ENCODE data around the gene KCNG2.

Gene KCNG2

DNA sequence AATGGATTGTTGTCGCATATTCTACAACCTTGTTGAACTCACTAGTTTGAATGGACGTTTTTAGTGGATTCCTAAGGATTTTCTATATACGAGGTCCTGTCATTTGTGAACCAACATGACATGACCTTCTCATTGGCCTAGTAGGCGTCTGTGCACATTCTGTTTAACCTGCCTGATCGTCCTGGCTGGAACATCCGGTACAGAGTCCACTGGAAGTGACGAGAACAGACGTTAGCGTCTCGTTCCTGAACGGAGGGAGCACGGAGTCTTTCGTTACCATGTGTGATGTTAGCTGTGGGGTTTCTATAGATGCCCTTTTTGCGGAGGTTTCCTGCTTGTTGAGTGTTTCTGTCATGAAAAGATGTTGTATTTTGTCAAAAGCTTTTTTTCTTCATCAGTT is 91.8 kb downstream of the KCNG2 start:
- DNase-seq, result no peak

DNA sequence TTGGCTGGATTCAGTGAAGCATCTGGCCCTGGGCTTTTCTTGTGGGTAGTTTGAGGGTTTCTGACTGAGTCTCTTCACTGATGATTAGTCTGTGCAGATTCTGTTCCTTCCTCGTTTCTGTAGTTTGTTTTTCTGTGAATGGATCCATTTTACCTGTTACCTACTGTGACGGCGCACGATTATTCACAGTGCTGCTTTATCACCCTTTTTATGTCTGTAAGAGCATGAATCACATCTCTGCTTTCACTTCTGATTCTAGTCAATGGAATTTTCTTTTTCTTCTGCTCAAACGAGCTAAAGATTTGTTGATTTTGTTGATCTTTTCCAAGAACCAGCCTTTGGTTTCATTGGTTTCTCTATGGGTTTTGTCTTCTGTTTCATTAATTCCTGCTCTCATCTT is 92.9 kb downstream of the KCNG2 start:
- DNase-seq, result no peak

DNA sequence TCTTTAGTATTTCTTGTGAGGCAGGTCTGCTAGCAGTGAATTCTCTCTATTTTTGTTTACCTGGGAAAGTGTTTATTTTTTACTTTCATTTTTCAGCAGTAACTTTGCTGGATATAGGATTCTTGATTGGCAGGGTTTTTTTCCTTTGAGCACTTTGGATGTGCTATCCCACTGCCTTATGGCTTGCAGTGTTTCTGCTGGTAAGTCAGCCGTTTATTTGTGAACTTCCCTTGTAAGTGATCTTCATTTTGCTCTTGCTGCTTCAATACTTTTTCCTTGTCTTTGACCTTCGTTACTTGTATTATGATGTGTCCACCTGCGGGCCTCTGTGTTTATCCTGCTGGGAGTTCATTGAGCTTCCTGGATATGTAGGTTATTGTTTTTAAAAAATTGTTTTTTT is 99.0 kb downstream of the KCNG2 start:
- no peak for DNase-seq

DNA sequence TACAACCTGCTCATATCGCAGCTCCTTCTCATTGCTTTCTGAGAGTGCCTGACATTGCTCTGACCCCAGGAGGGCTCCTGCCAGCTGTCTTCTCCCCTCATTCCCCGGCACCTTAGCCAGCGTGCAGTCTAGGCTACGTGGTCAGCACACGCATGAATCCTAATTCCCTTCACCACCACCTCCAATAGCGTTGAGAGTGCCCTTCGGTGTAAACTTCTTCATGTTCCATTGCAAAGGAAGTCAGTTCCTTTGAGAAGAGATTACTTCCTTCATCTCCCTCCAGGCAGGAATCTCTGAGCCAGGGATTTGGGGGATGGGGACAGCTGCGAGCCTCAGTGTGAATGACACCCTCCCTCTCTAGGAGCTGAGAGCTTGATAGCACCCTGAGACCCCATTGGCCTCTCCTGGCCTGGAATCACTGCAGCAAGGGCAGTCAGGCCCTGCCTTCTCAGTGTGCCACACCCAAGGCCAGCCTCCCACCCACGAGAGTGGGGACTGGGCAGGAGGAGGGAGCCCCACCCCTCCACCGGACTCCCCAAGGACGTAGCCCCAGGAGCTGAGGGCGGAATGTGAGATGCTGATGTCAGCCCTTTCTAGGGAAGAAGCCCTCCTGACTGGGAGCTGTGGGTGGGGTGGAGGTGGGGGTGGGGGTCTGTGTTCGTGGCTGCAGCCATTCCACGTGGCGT is 100.3 kb downstream of the KCNG2 start:
- no peak for DNase-seq

DNA sequence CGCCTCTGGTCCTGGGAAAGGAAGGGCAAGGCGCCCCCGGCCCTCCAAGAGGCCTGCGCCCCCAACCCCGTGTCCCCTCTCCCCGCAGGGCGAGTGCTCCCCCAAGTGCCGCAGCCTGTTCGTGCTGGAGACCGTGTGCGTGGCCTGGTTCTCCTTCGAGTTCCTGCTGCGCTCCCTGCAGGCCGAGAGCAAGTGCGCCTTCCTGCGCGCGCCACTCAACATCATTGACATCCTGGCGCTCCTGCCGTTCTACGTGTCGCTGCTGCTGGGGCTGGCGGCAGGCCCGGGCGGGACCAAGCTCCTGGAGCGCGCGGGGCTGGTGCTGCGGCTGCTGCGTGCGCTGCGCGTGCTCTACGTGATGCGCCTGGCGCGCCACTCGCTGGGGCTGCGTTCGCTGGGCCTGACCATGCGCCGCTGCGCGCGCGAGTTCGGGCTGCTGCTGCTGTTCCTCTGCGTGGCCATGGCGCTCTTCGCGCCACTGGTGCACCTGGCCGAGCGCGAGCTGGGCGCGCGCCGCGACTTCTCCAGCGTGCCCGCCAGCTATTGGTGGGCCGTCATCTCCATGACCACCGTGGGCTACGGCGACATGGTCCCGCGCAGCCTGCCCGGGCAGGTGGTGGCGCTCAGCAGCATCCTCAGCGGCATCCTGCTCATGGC is 101.3 kb downstream of the KCNG2 start:
- DNase-seq, result no peak

DNA sequence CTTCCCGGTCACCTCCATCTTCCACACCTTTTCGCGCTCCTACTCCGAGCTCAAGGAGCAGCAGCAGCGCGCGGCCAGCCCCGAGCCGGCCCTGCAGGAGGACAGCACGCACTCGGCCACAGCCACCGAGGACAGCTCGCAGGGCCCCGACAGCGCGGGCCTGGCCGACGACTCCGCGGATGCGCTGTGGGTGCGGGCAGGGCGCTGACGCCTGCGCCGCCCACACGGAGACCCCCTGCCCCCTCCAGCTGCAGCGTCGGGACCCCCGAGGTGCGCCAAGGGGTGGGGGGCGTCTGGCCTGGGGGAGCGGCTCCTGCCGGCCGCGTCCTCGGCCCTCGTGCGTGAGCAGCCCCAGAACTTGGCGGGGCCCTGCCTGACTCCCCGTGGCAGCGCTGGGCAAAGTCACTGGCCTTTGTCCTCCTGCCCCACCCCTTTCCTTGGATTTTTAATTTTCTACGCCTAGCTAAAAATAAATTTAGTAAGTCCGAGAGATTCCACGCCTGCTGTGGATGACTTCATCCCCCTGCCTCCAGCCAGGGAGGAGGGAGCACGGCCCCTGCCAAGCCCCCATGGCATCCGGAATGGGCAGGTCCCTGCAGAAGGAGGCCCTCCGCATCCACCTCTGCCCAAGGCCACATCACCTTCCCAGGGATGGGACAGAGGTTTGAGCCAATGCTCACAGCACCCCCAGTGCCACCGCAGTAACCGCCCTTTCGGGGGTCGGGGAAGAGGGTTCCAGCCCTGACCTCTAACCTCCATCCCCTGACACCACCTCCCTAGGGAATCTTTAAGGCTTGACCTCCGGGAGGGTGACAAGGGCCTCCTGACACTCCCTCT is 102.1 kb downstream of the KCNG2 start:
- DNase-seq, result no peak

DNA sequence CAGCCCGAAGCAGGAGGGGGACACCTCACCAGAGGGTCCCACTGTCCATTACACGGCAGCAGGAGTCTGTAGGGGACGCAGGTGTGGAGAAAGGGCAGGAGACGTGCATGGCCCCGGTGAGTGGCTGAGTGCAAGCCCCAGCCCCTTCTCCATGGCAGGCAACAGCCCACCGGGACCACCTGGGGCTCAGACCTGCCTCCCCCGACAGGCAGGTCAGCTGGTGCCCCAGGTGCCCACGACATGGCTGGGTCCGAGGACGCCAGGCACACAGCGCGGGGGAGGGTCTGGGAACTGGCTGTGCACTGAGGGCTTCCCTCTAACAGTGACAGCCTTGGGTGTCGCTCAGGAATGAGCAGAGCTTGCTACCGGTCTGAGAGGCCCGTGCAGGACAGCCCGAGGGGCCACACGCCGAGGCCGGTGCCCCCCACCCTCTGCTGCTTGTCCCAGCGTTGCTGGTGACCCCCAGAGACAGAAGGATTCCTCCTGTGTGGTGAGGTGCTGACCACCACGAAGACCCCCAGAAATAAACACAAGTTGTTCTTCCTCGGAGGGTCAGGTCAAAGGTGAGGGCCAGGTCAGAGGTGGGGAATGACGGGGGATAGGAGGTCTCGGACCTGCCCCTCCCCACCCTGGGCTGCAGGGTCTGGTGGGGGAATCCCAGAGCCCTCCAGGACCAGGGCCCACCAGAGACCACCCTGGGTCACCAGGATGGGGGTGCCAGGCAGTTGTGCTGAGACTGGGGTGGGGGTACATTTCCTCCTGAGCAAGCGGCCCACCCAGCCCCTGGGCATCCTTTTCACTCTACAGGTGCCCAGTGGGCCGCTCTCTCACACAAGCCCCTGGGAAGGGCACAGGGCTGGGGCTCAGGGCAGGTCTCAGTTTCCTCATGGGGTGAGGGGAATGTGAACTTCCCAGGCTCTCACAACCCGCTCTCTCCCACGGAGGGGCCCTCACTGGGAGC is 103.2 kb downstream of the KCNG2 start:
- DNase-seq, result no peak

DNA sequence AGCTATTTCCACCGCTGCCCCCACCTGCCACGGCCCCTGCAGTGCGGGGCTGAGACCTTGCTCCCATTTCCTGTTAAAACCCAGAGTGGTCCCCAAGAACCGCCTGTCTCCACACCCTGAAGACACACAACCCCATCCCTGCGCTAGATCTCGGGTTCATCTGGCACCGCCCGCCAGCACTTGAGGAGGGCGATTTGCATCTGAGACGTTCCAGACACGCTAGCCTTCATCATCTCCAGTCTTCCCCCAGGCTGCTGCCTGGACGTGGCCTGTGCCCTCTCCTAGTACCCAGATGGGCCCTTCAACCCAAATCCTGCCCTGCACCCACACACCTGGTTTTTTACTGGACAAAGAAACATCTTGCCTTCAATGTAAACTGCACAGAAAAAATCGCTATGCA is 103.9 kb downstream of the KCNG2 start:
- DNase-seq, result no peak

DNA sequence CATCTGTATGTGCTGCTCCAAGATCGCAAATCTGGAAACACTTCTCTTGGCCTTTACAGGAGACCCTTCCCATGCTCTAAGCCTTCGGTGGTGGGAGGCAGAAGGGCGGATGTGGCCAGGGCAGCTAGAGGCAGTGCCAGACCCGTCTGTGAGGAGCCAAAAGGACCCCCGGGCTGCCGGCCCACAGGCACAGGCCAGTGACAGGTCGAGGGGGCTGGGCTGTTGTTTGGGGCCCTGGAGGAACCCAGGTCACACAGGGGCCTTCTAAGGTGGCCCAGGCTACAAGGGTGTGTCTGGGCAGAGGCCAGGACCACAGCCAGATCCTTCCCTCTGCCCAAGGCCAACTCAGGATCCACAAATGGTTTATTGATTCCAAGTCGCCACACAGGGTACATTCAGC is 104.3 kb downstream of the KCNG2 start:
- no peak for DNase-seq

DNA sequence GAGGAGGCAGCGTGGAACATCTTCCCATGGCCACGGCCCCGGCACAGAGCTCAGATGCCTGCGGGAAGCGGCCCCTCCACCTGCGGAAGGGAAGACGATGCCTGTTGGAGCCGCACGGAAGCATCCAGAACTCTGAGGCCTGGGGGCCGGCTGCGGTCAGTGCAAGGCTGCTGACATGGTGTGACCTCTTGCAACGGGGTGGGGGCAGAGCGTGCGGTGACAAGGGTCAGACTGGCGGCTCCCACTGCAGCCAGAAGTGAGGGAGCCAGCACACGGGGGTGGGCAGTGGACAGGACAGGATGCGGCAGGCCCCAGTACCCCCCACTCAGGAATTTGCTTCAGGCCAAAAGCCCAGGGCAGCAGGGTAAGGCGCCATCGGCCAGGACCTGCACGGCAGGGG is 104.9 kb downstream of the KCNG2 start:
- DNase-seq, result no peak

DNA sequence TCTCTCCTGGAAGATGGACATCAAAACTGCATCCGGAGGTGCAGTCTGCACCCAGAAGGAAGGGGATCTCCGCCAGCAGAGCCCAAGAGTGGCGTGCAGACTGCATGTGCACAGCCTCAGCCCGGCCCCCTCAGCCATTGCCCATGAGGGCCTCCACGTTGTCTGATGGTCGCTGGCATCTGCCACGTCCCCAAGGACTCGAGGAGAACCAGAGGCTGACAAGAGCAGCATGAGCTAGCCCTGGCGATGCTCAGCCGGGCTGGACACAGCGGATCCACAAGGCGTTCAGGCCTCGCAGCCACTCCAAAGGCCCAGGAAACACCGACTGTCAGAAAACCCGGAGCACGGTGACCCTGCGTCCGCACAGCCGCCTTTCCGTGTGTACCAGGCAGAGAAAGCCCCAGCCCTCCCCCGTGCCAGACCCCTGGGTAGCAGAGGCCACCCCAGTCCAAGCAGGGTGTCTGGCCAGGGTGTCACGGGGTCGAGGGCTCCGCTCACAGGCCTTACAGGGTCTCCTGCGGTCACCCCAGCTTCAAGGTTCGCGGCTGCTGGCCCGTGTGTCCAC is 105.4 kb downstream of the KCNG2 start:
- no peak for DNase-seq

DNA sequence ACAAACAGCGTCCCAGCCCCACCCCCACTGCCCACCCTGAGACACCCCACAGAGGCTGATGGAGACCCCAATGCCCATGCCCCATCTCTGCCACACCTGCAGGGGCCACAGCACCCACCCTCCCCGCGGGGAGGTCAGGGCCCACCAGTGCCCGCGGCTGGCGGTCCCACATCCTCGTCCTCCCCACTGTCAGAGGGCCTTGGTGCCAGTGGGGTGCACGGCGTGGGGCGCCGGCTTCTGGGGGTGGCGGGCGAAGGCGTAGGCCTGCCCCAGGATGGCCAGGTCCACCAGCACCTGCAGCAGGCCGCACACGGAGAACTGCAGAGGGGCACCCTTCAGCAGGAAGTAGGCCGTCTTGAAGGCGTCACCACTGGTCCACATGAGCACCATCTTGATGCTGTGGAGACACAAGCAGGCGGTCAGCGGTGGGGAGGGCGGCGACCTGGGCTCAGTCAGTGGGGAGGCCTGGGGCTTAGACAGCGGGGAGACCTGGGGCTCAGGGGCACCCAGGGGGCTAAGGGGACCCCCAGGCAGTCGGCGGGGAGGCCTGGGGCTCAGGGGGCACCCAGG is 106.1 kb downstream of the KCNG2 start:
- no peak for DNase-seq

DNA sequence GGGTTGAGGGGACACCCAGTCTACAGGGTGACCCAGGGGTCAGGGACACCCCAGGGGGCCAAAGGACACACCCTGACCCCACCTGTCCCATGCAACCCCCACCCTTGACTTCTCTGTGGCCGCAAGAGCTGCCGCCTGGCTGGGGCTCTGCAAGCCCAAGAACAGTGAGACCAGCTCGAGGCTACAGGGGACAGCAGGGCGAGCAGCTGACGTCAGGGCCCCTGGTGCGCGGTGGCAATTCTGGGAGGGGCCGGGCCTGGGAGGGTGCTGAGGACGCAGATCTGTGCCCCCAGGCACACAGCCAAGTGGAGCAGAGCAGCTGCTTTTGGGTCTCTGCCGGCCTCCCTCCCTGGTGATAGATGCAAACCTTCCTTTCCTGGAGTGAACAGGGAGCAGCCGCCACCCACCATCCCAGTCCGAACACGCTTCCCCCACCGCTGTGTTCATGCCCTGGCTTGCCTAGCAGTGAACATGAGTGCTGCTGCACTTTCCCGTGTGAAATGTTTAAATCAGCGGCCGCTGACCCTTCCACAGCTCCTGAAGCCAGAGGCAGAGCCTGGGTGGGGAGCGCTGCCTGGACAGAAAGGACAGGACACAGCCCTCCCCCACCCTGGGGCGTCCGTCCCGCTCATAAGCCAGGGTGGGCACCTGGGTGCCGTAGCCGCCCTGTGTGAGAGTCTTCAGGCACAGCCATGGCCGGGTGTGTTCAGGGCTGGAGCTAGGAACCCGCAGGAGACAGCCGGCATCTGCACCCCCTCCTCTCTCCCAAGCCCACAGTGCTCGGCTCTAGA is 106.8 kb downstream of the KCNG2 start:
- DNase-seq, result no peak

DNA sequence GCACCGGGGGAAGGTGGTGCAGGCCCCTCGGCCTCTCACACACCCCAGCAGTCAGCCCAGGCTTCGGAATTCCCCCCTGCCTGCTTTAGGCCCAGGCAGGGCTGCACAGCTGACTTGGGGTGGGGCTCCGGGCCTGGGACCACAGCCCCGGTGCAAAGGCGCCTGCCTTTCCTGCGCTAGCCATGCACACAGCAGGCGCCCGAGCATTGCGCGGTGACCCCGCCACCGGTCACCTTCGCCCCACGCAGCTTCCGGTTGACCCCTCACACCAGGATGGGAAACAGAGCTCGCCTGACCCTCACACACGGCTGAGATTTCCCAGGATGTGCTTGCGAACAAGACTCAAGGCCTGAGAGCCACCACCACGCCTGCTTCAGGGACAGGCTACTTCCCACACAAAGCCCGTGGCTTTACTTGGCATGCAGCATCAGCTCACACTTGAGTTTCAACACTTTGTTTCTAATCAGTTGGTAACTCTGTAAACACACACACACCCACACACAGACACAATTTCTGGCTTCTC is 107.7 kb downstream of the KCNG2 start:
- DNase-seq, result no peak

DNA sequence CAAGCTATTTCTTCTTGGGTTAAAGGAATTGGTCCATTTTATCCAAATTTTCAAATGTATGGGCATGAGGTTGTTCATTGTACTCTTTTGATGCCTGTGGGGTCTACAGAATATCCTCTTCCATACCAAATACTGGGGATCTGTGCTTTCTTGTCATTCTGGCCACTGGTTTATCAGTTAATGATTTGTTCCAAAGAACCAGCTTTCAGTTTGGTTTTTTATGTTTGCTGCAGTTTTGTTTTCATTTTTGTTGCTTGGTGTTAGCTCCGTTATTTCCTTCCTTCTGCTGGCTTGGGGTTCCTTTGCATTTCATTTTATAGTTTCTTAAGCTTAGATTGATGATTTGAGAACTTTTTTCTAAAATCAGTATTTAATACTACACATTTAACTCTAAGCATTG is 108.3 kb downstream of the KCNG2 start:
- no peak for DNase-seq

DNA sequence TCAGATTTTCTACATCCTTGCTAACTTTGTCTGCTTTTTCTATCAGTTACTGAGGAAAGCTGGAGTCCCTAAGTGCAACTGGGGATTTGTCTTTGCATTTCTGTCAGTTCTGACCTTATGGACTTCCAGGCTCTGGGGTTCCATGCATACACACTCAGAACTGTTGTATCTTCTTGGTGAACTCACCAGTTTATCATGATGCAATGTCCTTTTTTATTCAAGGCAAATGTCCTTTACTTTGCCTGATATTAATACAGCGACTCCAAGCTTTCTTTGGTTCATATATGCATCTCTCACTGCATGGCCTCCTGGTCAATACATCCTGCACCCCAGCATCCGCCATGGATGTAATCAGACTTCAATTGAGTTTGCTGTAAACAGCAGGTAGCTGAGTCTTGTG is 109.0 kb downstream of the KCNG2 start:
- no peak for DNase-seq

DNA sequence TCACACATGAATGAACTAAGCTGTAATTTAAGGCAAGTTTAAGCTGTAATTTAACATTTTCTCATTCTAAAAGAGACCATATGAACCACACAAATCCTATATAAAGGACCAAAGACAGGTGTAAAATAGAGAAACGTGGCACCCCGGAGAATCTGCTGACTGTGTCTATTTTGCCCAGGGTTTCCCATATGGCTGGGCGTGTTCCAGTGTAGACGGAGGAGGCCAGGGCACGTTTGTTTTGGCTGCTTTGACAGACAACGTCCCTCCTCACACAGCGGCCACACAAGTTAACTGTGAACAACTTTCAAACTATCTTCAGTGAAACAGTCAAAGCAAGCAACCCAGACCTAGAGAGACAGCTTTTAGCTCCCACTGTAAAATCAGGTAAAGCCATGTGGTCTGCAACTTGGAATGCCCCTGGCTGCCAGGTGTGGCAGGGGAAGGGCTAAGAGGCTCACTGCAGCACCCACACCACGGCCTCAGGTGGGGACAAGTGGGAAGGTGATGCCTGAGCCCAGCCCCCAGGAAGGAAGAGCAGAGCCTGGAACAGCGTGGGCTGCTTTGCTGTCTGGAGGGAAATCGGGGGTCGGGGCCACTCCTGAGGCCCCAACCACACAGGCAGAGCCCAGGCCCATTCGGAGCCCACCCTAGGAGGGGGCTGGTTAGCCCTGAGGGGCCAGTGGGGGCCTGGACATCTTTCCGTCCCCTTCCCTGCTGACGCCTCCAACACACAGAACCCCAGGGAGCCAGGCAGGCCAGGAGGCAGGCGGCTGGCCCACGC is 113.0 kb downstream of the KCNG2 start:
- DNase-seq, result no peak

DNA sequence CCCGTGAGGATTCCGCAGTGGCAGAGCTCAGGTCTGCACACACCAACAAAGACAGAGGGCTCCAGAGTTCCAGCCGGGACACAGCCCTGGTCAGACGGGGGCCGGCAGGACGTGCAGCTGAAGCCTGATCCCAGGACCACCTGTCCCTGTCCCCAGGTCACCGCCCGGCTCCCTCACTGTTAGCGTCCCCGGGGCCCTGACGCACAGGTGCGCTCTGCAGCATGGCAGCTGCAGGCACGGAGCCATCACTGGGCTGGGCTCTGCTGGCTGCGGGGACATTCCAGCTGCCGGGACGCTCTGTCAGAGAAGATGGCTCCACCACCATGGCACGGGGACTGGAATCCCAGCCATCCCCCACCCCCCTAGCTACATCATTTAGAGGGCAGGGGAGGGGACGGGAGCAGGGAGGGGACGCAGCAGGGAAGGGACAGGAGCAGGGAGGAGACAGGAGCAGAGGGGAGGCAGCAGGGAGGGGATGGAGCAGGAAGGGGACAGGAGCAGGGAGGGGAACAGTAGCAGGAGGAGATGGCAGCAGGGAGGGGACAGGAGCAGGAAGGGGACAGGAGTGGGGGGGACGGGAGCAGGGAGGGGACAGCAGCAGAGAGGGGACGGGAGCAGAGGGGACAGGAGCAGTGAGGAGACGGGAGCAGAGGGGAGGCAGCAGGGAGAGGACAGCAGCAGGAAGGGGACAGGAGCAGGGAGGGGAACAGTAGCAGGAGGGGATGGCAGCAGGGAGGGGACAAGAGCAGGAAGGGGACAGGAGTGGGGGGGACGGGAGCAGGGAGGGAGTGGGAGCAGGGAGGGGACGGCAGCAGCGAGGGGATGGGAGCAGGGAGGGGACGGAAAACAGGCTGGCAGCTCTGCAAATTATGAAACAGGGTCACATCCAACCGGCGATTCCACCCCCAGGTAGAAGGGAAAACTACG is 113.9 kb downstream of the KCNG2 start:
- no peak for DNase-seq

DNA sequence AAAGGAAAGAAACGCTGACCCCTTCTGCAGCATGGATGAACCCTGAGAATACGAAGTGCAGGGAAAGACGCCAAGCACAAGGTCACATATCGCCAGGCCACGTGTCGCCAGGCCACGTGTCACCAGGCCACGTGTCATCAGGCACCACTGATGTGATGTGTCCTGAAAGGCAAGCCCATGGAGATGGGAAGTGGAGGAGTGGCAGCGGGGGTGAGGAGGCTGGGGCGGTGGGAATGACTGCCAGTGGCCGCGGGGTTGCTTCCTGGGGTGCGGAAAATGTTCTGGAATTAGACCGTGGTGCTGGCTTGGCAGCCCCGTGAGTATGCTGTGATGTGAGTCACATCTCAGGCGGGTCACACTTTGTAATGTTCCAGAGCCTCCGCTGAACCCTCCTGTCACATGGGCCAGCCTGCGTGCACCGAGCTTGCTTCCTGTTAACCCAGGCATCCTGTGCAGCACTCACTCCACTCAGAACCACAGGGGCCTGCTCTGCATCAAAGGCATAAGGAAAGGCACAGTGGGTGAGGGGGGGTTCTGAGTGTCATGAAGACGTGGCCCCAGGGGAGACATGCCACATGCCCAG is 114.8 kb downstream of the KCNG2 start:
- DNase-seq, result no peak
